ENCODE results near the gene FXN.

Gene FXN

DNA sequence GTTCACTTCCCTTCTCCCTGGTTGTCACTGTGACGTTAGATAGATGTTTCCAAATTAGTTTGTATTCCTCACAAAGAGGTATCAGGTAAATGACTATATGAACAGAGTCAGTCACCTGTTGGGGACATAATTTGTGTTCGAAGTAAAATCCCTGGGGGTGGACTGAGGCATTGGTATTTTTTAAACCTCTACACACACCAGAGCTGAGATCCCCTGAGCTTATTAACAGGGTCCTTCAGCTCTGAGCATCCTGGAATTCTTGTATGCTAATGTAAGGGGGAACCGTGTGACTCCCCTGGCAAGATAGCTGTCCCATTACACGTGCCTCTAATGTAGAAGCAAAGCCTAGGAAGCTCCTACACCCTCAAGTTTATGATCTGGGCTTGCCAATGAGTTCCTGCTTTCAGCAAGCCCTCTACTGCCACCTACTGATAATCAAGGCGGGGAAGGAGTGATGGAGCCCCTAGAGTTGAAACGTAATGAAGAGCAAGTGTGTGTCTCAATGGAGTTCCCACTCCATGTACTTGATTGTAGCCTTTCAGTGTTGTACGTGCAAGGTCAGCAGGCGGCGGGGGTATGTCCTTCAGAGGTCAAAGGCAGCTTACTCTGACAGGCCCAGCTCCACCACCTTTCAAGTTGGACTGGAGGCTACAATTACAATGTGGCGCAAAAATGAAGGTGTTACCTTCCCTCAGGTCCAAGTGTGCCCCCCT is 36.0 kb upstream of the FXN start:
- H2AFZ ChIP-seq (ENCODE audit: low read depth, low read length) = no peak overlapping the region
- H3K4me1 ChIP-seq (ENCODE audit: insufficient read depth, low read length) = no peaks in the 10 kb centered on the region
- ATAC-seq (ENCODE audit: insufficient read depth, low read depth) (peak; percentile 92), DNase-seq (peak; percentile 62)
- H3K4me2 ChIP-seq (ENCODE audit: insufficient read depth, low read length) = no peak overlapping the region
- no peaks in the 10 kb centered on the region for H4K20me1 ChIP-seq (ENCODE audit: insufficient read depth, low read length)
- H3K4me3 ChIP-seq (ENCODE audit: low read depth in 1 of 2, low read length in 2 of 2) = no peak overlapping the region
- H3K9me3 ChIP-seq (ENCODE audit: insufficient read depth, low read length, severe bottlenecking) = no peaks in the 10 kb centered on the region
- H3K36me3 ChIP-seq (ENCODE audit: insufficient read depth, low read length) = no peaks in the 10 kb centered on the region
- no peak overlapping the region for H3K27ac ChIP-seq (ENCODE audit: low read length)
- TF ChIP-seq EZH2 (IDR thresholded peaks at IDR 0.05; ENCODE audit: borderline replicate concordance, low read depth, low read length, severe bottlenecking) = no peak
- TF ChIP-seq, protein P1, sequence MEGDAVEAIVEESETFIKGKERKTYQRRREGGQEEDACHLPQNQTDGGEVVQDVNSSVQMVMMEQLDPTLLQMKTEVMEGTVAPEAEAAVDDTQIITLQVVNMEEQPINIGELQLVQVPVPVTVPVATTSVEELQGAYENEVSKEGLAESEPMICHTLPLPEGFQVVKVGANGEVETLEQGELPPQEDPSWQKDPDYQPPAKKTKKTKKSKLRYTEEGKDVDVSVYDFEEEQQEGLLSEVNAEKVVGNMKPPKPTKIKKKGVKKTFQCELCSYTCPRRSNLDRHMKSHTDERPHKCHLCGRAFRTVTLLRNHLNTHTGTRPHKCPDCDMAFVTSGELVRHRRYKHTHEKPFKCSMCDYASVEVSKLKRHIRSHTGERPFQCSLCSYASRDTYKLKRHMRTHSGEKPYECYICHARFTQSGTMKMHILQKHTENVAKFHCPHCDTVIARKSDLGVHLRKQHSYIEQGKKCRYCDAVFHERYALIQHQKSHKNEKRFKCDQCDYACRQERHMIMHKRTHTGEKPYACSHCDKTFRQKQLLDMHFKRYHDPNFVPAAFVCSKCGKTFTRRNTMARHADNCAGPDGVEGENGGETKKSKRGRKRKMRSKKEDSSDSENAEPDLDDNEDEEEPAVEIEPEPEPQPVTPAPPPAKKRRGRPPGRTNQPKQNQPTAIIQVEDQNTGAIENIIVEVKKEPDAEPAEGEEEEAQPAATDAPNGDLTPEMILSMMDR (IDR thresholded peaks at IDR 0.05; ENCODE audit: borderline replicate concordance, extremely low read depth, low read length, poor library complexity, severe bottlenecking) = peak; percentile 85
- H3K9ac ChIP-seq (ENCODE audit: low read depth, low read length) = no peak overlapping the region
- H3K79me2 ChIP-seq (ENCODE audit: insufficient read depth, low read length) = no peaks in the 10 kb centered on the region
- H3K27me3 ChIP-seq (ENCODE audit: insufficient read depth, low read length, poor library complexity) = peaks cover 5% of the 10 kb centered on the region

GRCh38 chr9:69001921-69002320 is 33.6 kb upstream of the FXN start:
- H3K9me3 ChIP-seq (ENCODE audit: insufficient read depth, low read length, severe bottlenecking) = no peaks in the 10 kb centered on the region
- no peak overlapping the region for H3K4me2 ChIP-seq (ENCODE audit: insufficient read depth, low read length)
- no peaks in the 10 kb centered on the region for H3K79me2 ChIP-seq (ENCODE audit: insufficient read depth, low read length)
- H3K9ac ChIP-seq (ENCODE audit: low read depth, low read length) = no peak overlapping the region
- TF ChIP-seq EZH2 (IDR thresholded peaks at IDR 0.05; ENCODE audit: borderline replicate concordance, low read depth, low read length, severe bottlenecking) = no peak
- TF ChIP-seq, protein P1 (IDR thresholded peaks at IDR 0.05; ENCODE audit: borderline replicate concordance, extremely low read depth, low read length, poor library complexity, severe bottlenecking) = no peak
- no peak for DNase-seq
- H3K27ac ChIP-seq (ENCODE audit: low read length) = no peak overlapping the region
- no peak overlapping the region for H3K4me3 ChIP-seq (ENCODE audit: low read depth in 1 of 2, low read length in 2 of 2)
- no peaks in the 10 kb centered on the region for H3K4me1 ChIP-seq (ENCODE audit: insufficient read depth, low read length)
- H3K27me3 ChIP-seq (ENCODE audit: insufficient read depth, low read length, poor library complexity) = peaks cover 5% of the 10 kb centered on the region
- no peak overlapping the region for H2AFZ ChIP-seq (ENCODE audit: low read depth, low read length)
- ATAC-seq (ENCODE audit: insufficient read depth, low read depth) = no peak
- no peaks in the 10 kb centered on the region for H4K20me1 ChIP-seq (ENCODE audit: insufficient read depth, low read length)
- no peaks in the 10 kb centered on the region for H3K36me3 ChIP-seq (ENCODE audit: insufficient read depth, low read length)

- H3K9me3 ChIP-seq (ENCODE audit: insufficient read depth, low read length, severe bottlenecking) = no peaks in the 10 kb centered on the region
- H3K36me3 ChIP-seq (ENCODE audit: insufficient read depth, low read length) = no peaks in the 10 kb centered on the region
- ATAC-seq (ENCODE audit: insufficient read depth, low read depth) (no peak), DNase-seq (no peak)
- H3K4me1 ChIP-seq (ENCODE audit: insufficient read depth, low read length) = no peaks in the 10 kb centered on the region
- H3K79me2 ChIP-seq (ENCODE audit: insufficient read depth, low read length) = no peaks in the 10 kb centered on the region
- H4K20me1 ChIP-seq (ENCODE audit: insufficient read depth, low read length) = no peaks in the 10 kb centered on the region
- no peak overlapping the region for H2AFZ ChIP-seq (ENCODE audit: low read depth, low read length)
- H3K4me2 ChIP-seq (ENCODE audit: insufficient read depth, low read length) = no peak overlapping the region
- no peak for TF ChIP-seq EZH2 (IDR thresholded peaks at IDR 0.05; ENCODE audit: borderline replicate concordance, low read depth, low read length, severe bottlenecking)
- TF ChIP-seq, protein P1 (IDR thresholded peaks at IDR 0.05; ENCODE audit: borderline replicate concordance, extremely low read depth, low read length, poor library complexity, severe bottlenecking) = no peak
- H3K27me3 ChIP-seq (ENCODE audit: insufficient read depth, low read length, poor library complexity) = peaks cover 5% of the 10 kb centered on the region
- no peak overlapping the region for H3K4me3 ChIP-seq (ENCODE audit: low read depth in 1 of 2, low read length in 2 of 2)
- no peak overlapping the region for H3K9ac ChIP-seq (ENCODE audit: low read depth, low read length)
- H3K27ac ChIP-seq (ENCODE audit: low read length) = no peak overlapping the region
Observed at GRCh38 chr9:69003051-69003450, 32.5 kb upstream of the FXN start.

Data from DND-41 (cell line).